K562 (cell line): ENCODE measurements around the gene RNF26. TPM values are rescaled to one million over a fixed set of nuclear protein-coding genes. Genes with fewer than 3 reads are reported as not detected.

ENCODE experiments used
- ETV6 ChIP-seq, 3 experiments: fragments of 150-350 bp in 1 of 3; sonication (generic) in 1 of 3; formaldehyde crosslinking in 1 of 3; IDR thresholded peaks; 2 replicates each; pipeline versions ENCODE4 v1.6.1 to v1.8.0; 2014 to 2022; ENCODE audit warnings: borderline replicate concordance in 2 of 3, low read depth in 2 of 3, antibody characterized with exemption in 1 of 3, low read length in 1 of 3, mild to moderate bottlenecking in 1 of 3, missing genetic modification reagents in 1 of 3
- EWSR1 ChIP-seq: fragments of 450-650 bp; IDR thresholded peaks from 2 replicates; pipeline ENCODE4 v1.6.1; 2018; ENCODE audit warnings: borderline replicate concordance, mild to moderate bottlenecking, low read depth, moderate library complexity; ENCODE audit not compliant: partially characterized antibody
- HINFP ChIP-seq: fragments of 450-650 bp; conservative IDR thresholded peaks from 2 replicates; pipeline ENCODE4 v1.6.1; 2016; ENCODE audit warnings: missing genetic modification characterization, low read depth, mild to moderate bottlenecking, control low read depth, missing compliant biosample characterization
- KLF10 ChIP-seq: fragments of 250-450 bp; sonication (Bioruptor Pico); IDR thresholded peaks from 2 replicates; pipeline ENCODE4 v1.6.1; 2021; ENCODE audit warnings: matching md5 sums
- POU5F1 ChIP-seq: fragments of 150-350 bp; IDR thresholded peaks from 2 replicates; pipeline ENCODE4 v1.6.1; 2014; ENCODE audit warnings: borderline replicate concordance, low read length, low read depth, mild to moderate bottlenecking; ENCODE audit not compliant: partially characterized antibody
- TOE1 ChIP-seq, 2 experiments: fragments of 450-650 bp in 1 of 2; sonication (generic) in 1 of 2; formaldehyde crosslinking in 1 of 2; IDR thresholded peaks; 2 replicates each; pipeline versions ENCODE4 v1.7.1 to v1.8.0; 2016 to 2022; ENCODE audit warnings: borderline replicate concordance in 2 of 2, mild to moderate bottlenecking in 2 of 2, antibody characterized with exemption in 1 of 2, inconsistent platforms in 1 of 2, low read depth in 1 of 2, missing genetic modification reagents in 1 of 2, moderate library complexity in 1 of 2
- ZNF668 ChIP-seq: fragments of 250-450 bp; sonication (Bioruptor Pico); IDR thresholded peaks from 2 replicates; pipeline ENCODE4 v1.8.0; 2022; ENCODE audit warnings: mild to moderate bottlenecking, inconsistent platforms
- polyA plus RNA-seq, 8 experiments: library from polyadenylated mRNA; depleted of rRNA in 4 of 8; stranded (reverse) in 5 of 8; unstranded in 3 of 8; fragments of >200 nt; fragmentation: Nextera tagmentation in 2 of 8; fragmentation: Illumina TruSeq in 1 of 8; extraction: Ambion mirVana in 2 of 8; extraction: Trizol in 1 of 8; gene quantifications; 2 replicates each; pipeline versions ENCODE4 v1.2.1 to v1.2.3, GENCODE V29; 2011 to 2014; ENCODE audit warnings: inconsistent platforms in 1 of 8, missing spikeins in 1 of 8
- total RNA-seq, 7 experiments: library from RNA; depleted of rRNA in 6 of 7; stranded (reverse); fragments of >200 nt in 6 of 7; fragmentation: Illumina TruSeq in 2 of 7; extraction: Trizol in 2 of 7; gene quantifications; 2 replicates each; pipeline versions ENCODE4 v1.2.1 to v1.2.3, GENCODE V29; 2011 to 2021; ENCODE audit warnings: low replicate concordance in 1 of 7
- TF ChIP-seq, protein P1 (sequence below): fragments of 450-650 bp; IDR thresholded peaks from 2 replicates; pipeline ENCODE4 v1.6.1; 2016; ENCODE audit warnings: mild to moderate bottlenecking, moderate library complexity
- TF ChIP-seq, protein P2 (sequence below): IDR thresholded peaks from 2 replicates; pipeline ENCODE4 v1.6.1; 2011; ENCODE audit warnings: borderline replicate concordance, low read depth, mild to moderate bottlenecking, moderate library complexity, low read length; ENCODE audit not compliant: insufficient read depth, poor library complexity, severe bottlenecking

Gene RNF26
- total and polyA plus RNA-seq, 9 of the 15 experiments (the other 6 are each of a cell fraction or from before 2014, with no cell fraction given), result 5.3 to 53.6 (median 12.7) TPM

GRCh38 chr11:119356349-119357031 lies 22.2 kb downstream of the RNF26 start (continued):
- TF ChIP-seq, protein P1, sequence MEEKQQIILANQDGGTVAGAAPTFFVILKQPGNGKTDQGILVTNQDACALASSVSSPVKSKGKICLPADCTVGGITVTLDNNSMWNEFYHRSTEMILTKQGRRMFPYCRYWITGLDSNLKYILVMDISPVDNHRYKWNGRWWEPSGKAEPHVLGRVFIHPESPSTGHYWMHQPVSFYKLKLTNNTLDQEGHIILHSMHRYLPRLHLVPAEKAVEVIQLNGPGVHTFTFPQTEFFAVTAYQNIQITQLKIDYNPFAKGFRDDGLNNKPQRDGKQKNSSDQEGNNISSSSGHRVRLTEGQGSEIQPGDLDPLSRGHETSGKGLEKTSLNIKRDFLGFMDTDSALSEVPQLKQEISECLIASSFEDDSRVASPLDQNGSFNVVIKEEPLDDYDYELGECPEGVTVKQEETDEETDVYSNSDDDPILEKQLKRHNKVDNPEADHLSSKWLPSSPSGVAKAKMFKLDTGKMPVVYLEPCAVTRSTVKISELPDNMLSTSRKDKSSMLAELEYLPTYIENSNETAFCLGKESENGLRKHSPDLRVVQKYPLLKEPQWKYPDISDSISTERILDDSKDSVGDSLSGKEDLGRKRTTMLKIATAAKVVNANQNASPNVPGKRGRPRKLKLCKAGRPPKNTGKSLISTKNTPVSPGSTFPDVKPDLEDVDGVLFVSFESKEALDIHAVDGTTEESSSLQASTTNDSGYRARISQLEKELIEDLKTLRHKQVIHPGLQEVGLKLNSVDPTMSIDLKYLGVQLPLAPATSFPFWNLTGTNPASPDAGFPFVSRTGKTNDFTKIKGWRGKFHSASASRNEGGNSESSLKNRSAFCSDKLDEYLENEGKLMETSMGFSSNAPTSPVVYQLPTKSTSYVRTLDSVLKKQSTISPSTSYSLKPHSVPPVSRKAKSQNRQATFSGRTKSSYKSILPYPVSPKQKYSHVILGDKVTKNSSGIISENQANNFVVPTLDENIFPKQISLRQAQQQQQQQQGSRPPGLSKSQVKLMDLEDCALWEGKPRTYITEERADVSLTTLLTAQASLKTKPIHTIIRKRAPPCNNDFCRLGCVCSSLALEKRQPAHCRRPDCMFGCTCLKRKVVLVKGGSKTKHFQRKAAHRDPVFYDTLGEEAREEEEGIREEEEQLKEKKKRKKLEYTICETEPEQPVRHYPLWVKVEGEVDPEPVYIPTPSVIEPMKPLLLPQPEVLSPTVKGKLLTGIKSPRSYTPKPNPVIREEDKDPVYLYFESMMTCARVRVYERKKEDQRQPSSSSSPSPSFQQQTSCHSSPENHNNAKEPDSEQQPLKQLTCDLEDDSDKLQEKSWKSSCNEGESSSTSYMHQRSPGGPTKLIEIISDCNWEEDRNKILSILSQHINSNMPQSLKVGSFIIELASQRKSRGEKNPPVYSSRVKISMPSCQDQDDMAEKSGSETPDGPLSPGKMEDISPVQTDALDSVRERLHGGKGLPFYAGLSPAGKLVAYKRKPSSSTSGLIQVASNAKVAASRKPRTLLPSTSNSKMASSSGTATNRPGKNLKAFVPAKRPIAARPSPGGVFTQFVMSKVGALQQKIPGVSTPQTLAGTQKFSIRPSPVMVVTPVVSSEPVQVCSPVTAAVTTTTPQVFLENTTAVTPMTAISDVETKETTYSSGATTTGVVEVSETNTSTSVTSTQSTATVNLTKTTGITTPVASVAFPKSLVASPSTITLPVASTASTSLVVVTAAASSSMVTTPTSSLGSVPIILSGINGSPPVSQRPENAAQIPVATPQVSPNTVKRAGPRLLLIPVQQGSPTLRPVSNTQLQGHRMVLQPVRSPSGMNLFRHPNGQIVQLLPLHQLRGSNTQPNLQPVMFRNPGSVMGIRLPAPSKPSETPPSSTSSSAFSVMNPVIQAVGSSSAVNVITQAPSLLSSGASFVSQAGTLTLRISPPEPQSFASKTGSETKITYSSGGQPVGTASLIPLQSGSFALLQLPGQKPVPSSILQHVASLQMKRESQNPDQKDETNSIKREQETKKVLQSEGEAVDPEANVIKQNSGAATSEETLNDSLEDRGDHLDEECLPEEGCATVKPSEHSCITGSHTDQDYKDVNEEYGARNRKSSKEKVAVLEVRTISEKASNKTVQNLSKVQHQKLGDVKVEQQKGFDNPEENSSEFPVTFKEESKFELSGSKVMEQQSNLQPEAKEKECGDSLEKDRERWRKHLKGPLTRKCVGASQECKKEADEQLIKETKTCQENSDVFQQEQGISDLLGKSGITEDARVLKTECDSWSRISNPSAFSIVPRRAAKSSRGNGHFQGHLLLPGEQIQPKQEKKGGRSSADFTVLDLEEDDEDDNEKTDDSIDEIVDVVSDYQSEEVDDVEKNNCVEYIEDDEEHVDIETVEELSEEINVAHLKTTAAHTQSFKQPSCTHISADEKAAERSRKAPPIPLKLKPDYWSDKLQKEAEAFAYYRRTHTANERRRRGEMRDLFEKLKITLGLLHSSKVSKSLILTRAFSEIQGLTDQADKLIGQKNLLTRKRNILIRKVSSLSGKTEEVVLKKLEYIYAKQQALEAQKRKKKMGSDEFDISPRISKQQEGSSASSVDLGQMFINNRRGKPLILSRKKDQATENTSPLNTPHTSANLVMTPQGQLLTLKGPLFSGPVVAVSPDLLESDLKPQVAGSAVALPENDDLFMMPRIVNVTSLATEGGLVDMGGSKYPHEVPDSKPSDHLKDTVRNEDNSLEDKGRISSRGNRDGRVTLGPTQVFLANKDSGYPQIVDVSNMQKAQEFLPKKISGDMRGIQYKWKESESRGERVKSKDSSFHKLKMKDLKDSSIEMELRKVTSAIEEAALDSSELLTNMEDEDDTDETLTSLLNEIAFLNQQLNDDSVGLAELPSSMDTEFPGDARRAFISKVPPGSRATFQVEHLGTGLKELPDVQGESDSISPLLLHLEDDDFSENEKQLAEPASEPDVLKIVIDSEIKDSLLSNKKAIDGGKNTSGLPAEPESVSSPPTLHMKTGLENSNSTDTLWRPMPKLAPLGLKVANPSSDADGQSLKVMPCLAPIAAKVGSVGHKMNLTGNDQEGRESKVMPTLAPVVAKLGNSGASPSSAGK, result no peak
- TF ChIP-seq KLF10 (CRISPR knock-in tag), result no peak
- TF ChIP-seq ZNF668 (CRISPR knock-in tag), result no peak
- no peak for TF ChIP-seq ETV6 (IDR thresholded peaks at IDR 0.05; ENCODE audit: borderline replicate concordance in 1 of 2, low read depth in 2 of 2, low read length in 1 of 2)
- TF ChIP-seq ETV6 (CRISPR knock-in tag; IDR thresholded peaks at IDR 0.05; ENCODE audit: borderline replicate concordance), result no peak
- no peak for TF ChIP-seq EWSR1
- TF ChIP-seq, protein P2, sequence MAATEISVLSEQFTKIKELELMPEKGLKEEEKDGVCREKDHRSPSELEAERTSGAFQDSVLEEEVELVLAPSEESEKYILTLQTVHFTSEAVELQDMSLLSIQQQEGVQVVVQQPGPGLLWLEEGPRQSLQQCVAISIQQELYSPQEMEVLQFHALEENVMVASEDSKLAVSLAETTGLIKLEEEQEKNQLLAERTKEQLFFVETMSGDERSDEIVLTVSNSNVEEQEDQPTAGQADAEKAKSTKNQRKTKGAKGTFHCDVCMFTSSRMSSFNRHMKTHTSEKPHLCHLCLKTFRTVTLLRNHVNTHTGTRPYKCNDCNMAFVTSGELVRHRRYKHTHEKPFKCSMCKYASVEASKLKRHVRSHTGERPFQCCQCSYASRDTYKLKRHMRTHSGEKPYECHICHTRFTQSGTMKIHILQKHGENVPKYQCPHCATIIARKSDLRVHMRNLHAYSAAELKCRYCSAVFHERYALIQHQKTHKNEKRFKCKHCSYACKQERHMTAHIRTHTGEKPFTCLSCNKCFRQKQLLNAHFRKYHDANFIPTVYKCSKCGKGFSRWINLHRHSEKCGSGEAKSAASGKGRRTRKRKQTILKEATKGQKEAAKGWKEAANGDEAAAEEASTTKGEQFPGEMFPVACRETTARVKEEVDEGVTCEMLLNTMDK, result peak; percentile 61
- no peak for TF ChIP-seq HINFP (tag)
- TF ChIP-seq TOE1 (IDR thresholded peaks at IDR 0.05; ENCODE audit: borderline replicate concordance), result no peak
- TF ChIP-seq TOE1 (CRISPR knock-in tag; IDR thresholded peaks at IDR 0.05; ENCODE audit: borderline replicate concordance, low read depth), result no peak
- TF ChIP-seq POU5F1, result no peak
